H1 (cell line): ENCODE results near the gene IRF4. TPM values are rescaled to one million over a fixed set of nuclear protein-coding genes. Genes with fewer than 3 reads are reported as not detected.

Experiments used
- CTCF ChIA-PET: fragments of 300-600 bp; sonication (Branson Sonifier 250); formaldehyde crosslinking; loops from one replicate; lab custom pipeline; 2021; ENCODE audit not compliant: partially characterized antibody; lab: Charles Lee
- POLR2A ChIA-PET: fragments of 300-600 bp; sonication (Branson Sonifier 250); formaldehyde crosslinking; loops from one replicate; lab custom pipeline; 2021; ENCODE audit warnings: inconsistent platforms; ENCODE audit not compliant: partially characterized antibody; lab: Charles Lee
- DNase-seq, 2 experiments: peaks; one replicate each; pipeline versions ENCODE4 v3.0.0 to v3.0.0-alpha.2; 2010 to 2022; ENCODE audit warnings: low spot score in 2 of 2, low read depth in 1 of 2, mixed read lengths in 1 of 2
- FAIRE-seq: peaks from 2 replicates; lab custom pipeline; 2011; peaks lifted over from hg19 to GRCh38; lab: Jason Lieb, UNC
- H2AFZ ChIP-seq: 2 replicates; pipeline ENCODE4 v1.8.1; 2012; ENCODE audit warnings: low read length, inconsistent platforms
- H2AK5ac ChIP-seq: 2 replicates; pipeline ENCODE4 v1.6.1; 2013; ENCODE audit warnings: low read depth, low read length
- H2BK120ac ChIP-seq: replicated peaks from 2 replicates; pipeline ENCODE3; 2013; ENCODE audit warnings: low read depth, low read length, inconsistent platforms
- H2BK12ac ChIP-seq: 2 replicates; pipeline ENCODE4 v1.6.1; 2013; ENCODE audit warnings: low read depth, low read length
- H2BK15ac ChIP-seq: 2 replicates; pipeline ENCODE4 v1.6.1; 2013; ENCODE audit warnings: low read length
- H2BK20ac ChIP-seq: 2 replicates; pipeline ENCODE4 v1.6.1; 2013; ENCODE audit warnings: low read length
- H2BK5ac ChIP-seq: 2 replicates; pipeline ENCODE4 v1.6.1; 2013; ENCODE audit warnings: low read depth, low read length
- H3K14ac ChIP-seq: 2 replicates; pipeline ENCODE4 v1.6.1; 2013; ENCODE audit warnings: inconsistent platforms; ENCODE audit not compliant: insufficient read length
- H3K18ac ChIP-seq: 2 replicates; pipeline ENCODE4 v1.6.1; 2013; ENCODE audit warnings: low read length; ENCODE audit errors: extremely low read depth
- H3K23ac ChIP-seq: 2 replicates; pipeline ENCODE4 v1.6.1; 2013; ENCODE audit warnings: inconsistent platforms; ENCODE audit not compliant: insufficient read length
- H3K23me2 ChIP-seq: 2 replicates; pipeline ENCODE4 v1.6.1; 2013; ENCODE audit warnings: low read depth, low read length
- H3K27ac ChIP-seq: 2 replicates; pipeline ENCODE4 v1.6.1; 2011; ENCODE audit warnings: low read depth, low read length, inconsistent platforms
- H3K27me3 ChIP-seq, 4 experiments: replicated peaks in 1 of 4; 1 replicate in 1 of 4; 2 replicates in 3 of 4; pipeline versions ENCODE4 v1.6.1 to v1.8.1; 2011 to 2013; ENCODE audit warnings: low read length in 3 of 4, mild to moderate bottlenecking in 3 of 4, inconsistent platforms in 2 of 4, mixed read lengths in 2 of 4, moderate library complexity in 1 of 4; ENCODE audit not compliant: control insufficient read depth in 3 of 4, insufficient read depth in 3 of 4; ENCODE audit errors: extremely low read depth in 1 of 4
- H3K36me3 ChIP-seq, 4 experiments: 2 replicates each; pipeline versions ENCODE4 v1.6.1 to v1.8.1; 2011 to 2013; ENCODE audit warnings: mild to moderate bottlenecking in 4 of 4, low read length in 3 of 4, moderate library complexity in 2 of 4, control low read depth in 1 of 4, inconsistent platforms in 1 of 4; ENCODE audit not compliant: insufficient read depth in 4 of 4, control insufficient read depth in 2 of 4
- H3K4ac ChIP-seq: replicated peaks from 2 replicates; pipeline ENCODE3; 2013; ENCODE audit warnings: low read length, low read depth, mixed read lengths, inconsistent platforms; ENCODE audit not compliant: insufficient read length
- H3K4me1 ChIP-seq, 4 experiments: replicated peaks in 1 of 4; 1 replicate in 1 of 4; 2 replicates in 3 of 4; pipeline versions ENCODE4 v1.6.1 to v1.8.1; 2011 to 2013; ENCODE audit warnings: low read length in 3 of 4, inconsistent platforms in 2 of 4, mixed read lengths in 1 of 4; ENCODE audit not compliant: insufficient read depth in 4 of 4, control insufficient read depth in 3 of 4
- H3K4me2 ChIP-seq, 2 experiments: 2 replicates each; pipeline versions ENCODE4 v1.6.1 to v1.8.1; 2011 to 2013; ENCODE audit warnings: low read depth in 2 of 2, low read length in 2 of 2, control low read depth in 1 of 2, inconsistent platforms in 1 of 2, mild to moderate bottlenecking in 1 of 2; ENCODE audit not compliant: insufficient read depth in 1 of 2
- H3K4me3 ChIP-seq, 4 experiments: fragments of 200-600, 300-600 bp in 1 of 4; sonication (generic), shearing (Covaris generic), sonication (Bioruptor Twin) in 1 of 4; 2 replicates each; pipeline versions ENCODE4 v1.5.1 to v1.8.1; 2011 to 2016; ENCODE audit warnings: low read length in 4 of 4, low read depth in 3 of 4, control low read depth in 2 of 4, inconsistent platforms in 2 of 4, mild to moderate bottlenecking in 2 of 4, mixed read lengths in 1 of 4, moderate library complexity in 1 of 4; ENCODE audit not compliant: insufficient read depth in 2 of 4; ENCODE audit errors: extremely low read depth in 1 of 4
- H3K56ac ChIP-seq: replicated peaks from 2 replicates; pipeline ENCODE3; 2013; ENCODE audit warnings: low read depth, mild to moderate bottlenecking, mixed read lengths, low read length, inconsistent platforms; ENCODE audit not compliant: insufficient read length
- H3K79me1 ChIP-seq: 2 replicates; pipeline ENCODE4 v1.6.1; 2013; ENCODE audit warnings: low read depth, low read length, control low read depth
- H3K79me2 ChIP-seq, 2 experiments: 2 replicates each; pipeline versions ENCODE4 v1.6.1 to v1.8.1; 2012 to 2013; ENCODE audit warnings: low read length in 2 of 2, mild to moderate bottlenecking in 2 of 2, inconsistent platforms in 1 of 2; ENCODE audit not compliant: insufficient read depth in 2 of 2, control insufficient read depth in 1 of 2
- H3K9ac ChIP-seq, 4 experiments: replicated peaks in 1 of 4; 1 replicate in 1 of 4; 2 replicates in 3 of 4; pipeline versions ENCODE4 v1.6.1 to v1.8.1; 2011 to 2013; ENCODE audit warnings: low read depth in 3 of 4, low read length in 3 of 4, control low read depth in 2 of 4, mild to moderate bottlenecking in 2 of 4, moderate library complexity in 2 of 4, inconsistent platforms in 1 of 4; ENCODE audit errors: extremely low read depth in 1 of 4
- H3K9me3 ChIP-seq, 2 experiments: 2 replicates each; pipeline versions ENCODE4 v1.6.1 to v1.8.1; 2012 to 2013; ENCODE audit warnings: mild to moderate bottlenecking in 2 of 2, moderate library complexity in 2 of 2, control low read depth in 1 of 2, inconsistent platforms in 1 of 2, low read depth in 1 of 2, low read length in 1 of 2, mixed read lengths in 1 of 2; ENCODE audit not compliant: insufficient read depth in 2 of 2
- H4K20me1 ChIP-seq, 2 experiments: replicated peaks in 1 of 2; 2 replicates each; pipeline versions ENCODE3 to v1.8.1; 2011 to 2013; ENCODE audit warnings: inconsistent platforms in 2 of 2, low read length in 2 of 2, mild to moderate bottlenecking in 1 of 2; ENCODE audit not compliant: insufficient read depth in 2 of 2, control insufficient read depth in 1 of 2
- H4K5ac ChIP-seq: 2 replicates; pipeline ENCODE4 v1.6.1; 2013; ENCODE audit warnings: low read length, low read depth, mixed read lengths, inconsistent platforms; ENCODE audit not compliant: insufficient read length
- H4K8ac ChIP-seq: 2 replicates; pipeline ENCODE4 v1.8.0; 2013; ENCODE audit warnings: mild to moderate bottlenecking, moderate library complexity, low read length, inconsistent platforms; ENCODE audit not compliant: insufficient read depth; ENCODE audit errors: extremely low read depth
- H4K91ac ChIP-seq: replicated peaks from 2 replicates; pipeline ENCODE3; 2013; ENCODE audit warnings: low read length, mixed read lengths, inconsistent platforms; ENCODE audit not compliant: insufficient read length
- EZH2 ChIP-seq: fragments of 200-600 bp; sonication (generic); IDR thresholded peaks from 2 replicates; pipeline ENCODE4 v1.7.1; 2012; ENCODE audit warnings: low read depth, mild to moderate bottlenecking, moderate library complexity, low read length, inconsistent platforms; ENCODE audit not compliant: severe bottlenecking
- JUND ChIP-seq: IDR thresholded peaks from 2 replicates; pipeline ENCODE4 v1.6.1; 2011; ENCODE audit warnings: mild to moderate bottlenecking, improper control_type of control experiment, low read length
- YY1 ChIP-seq: IDR thresholded peaks from 2 replicates; pipeline ENCODE4 v1.6.1; 2011; ENCODE audit warnings: low read depth, mild to moderate bottlenecking, low read length
- WGBS, 2 experiments: shearing (Covaris generic) in 1 of 2; methylation state at CpG; one replicate each; pipeline versions ENCODE4 v1.1.6 to v1.1.7; 2013 to 2015; ENCODE audit warnings: low lambda C conversion rate in 2 of 2, mixed read lengths in 2 of 2, inconsistent platforms in 1 of 2, low coverage in 1 of 2, missing lambda C conversion rate in 1 of 2; ENCODE audit not compliant: insufficient replicate concordance in 2 of 2, insufficient coverage in 1 of 2, insufficient read length in 1 of 2; ENCODE audit errors: extremely low coverage in 1 of 2, missing lambda C conversion rate in 1 of 2; 5-methylcytosine and 5-hydroxymethylcytosine counted together
- polyA plus RNA-seq, 7 experiments: library from polyadenylated mRNA; depleted of rRNA in 3 of 7; stranded (reverse) in 5 of 7; unstranded in 2 of 7; fragments of >200 nt in 5 of 7; fragments of 200-250 nt in 2 of 7; gene quantifications; 1 replicate in 5 of 7; 2 replicates in 1 of 7; 4 replicates in 1 of 7; pipeline versions ENCODE4 v1.2.1 to v1.2.3, GENCODE V29; 2011 to 2013; ENCODE audit warnings: missing spikeins in 2 of 7, mixed read lengths in 2 of 7
- total RNA-seq: library from RNA; stranded (reverse); fragmentation: NEBNext Ultra II Directional; extraction: Animal tissue kit (Norgen Biotek cat#: 25700); gene quantifications from 2 replicates; pipeline ENCODE4 v1.2.1, GENCODE V29; 2021
- TF ChIP-seq, protein P1 (sequence below): IDR thresholded peaks from 2 replicates; pipeline ENCODE4 v1.6.1; 2011; ENCODE audit warnings: low read depth, mild to moderate bottlenecking, low read length; ENCODE audit not compliant: insufficient read depth

IRF4 gene
- total and polyA plus RNA-seq, 2 of the 8 experiments (the other 6 are each of a cell fraction or from before 2014, with no cell fraction given) = 0.77 to 2.1 TPM

DNA sequence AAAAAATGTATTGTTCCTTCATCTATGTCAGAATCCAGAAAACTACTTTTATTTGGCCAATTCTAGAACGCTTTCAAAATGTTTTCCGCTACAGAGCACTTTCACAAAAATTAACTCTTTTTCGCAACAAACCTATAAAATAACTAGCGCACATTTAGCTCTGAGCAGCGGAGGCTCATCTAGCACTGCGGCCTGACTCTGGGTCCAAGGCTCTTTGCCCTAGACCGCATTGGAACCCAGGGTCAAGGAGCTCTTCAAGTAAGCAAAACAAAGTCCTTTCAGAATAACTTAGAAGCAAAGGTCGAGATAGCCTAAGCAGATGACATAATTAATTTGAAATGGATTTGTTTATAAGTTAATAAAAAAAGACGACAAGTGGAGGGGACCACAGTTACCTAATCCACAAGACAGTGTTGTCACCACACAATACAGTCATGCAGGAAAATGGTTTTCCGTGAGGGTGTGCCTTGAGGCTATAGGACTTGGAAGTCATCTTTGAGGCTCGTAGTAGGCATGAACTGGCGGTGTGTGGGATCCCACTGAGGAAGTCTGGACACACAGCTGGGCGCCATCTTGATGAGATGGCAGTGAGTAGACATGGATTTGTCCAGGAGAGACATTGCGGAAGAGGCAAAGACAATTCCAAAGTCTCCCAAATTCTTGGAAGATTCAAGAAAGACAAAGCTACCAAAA is 29.2 kb upstream of the IRF4 start:
- no peak overlapping the region for H2BK15ac ChIP-seq
- H3K27ac ChIP-seq = no peak overlapping the region
- H3K23ac ChIP-seq = no peak overlapping the region
- FAIRE-seq = no peak
- peaks cover 54 to 89% of the 10 kb centered on the region in 2 experiments for H3K9me3 ChIP-seq
- no peak overlapping the region for H2AFZ ChIP-seq
- DNase-seq = no peak
- no peak overlapping the region for H2BK5ac ChIP-seq
- no peaks in the 10 kb centered on the region for H3K79me1 ChIP-seq
- no peak overlapping the region for H2BK12ac ChIP-seq
- H3K4me1 ChIP-seq = no peaks in the 10 kb centered on the region
- H2AK5ac ChIP-seq = no peak overlapping the region
- H3K4me2 ChIP-seq = no peak overlapping the region
- POLR2A ChIA-PET = no interaction called here
- no peak overlapping the region for H3K4ac ChIP-seq
- no peak overlapping the region for H2BK120ac ChIP-seq
- H3K27me3 ChIP-seq = no peaks in the 10 kb centered on the region; a peak in 1 of 7 replicates
- no peaks in the 10 kb centered on the region; a peak in 1 of 8 replicates for H3K36me3 ChIP-seq
- H4K91ac ChIP-seq = no peak overlapping the region
- no peaks in the 10 kb centered on the region; a peak in 1 of 4 replicates for H3K79me2 ChIP-seq
- CTCF ChIA-PET = interaction anchor here (0.7 to 6.4 kb wide), 9 partner anchors 11 to 274 kb away, joined by 3 to 48 read pairs (median 4); no protein-coding TSS in a partner anchor
- H3K18ac ChIP-seq = no peak overlapping the region
- no peaks in the 10 kb centered on the region for H3K23me2 ChIP-seq
- H2BK20ac ChIP-seq = no peak overlapping the region
- no peaks in the 10 kb centered on the region for H4K20me1 ChIP-seq
- no peak overlapping the region for H3K14ac ChIP-seq
- H3K56ac ChIP-seq = no peak overlapping the region
- TF ChIP-seq YY1 (no peak), EZH2 (no peak), JUND (no peak)
- TF ChIP-seq, protein P1, sequence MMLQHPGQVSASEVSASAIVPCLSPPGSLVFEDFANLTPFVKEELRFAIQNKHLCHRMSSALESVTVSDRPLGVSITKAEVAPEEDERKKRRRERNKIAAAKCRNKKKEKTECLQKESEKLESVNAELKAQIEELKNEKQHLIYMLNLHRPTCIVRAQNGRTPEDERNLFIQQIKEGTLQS = no peak
- H3K9ac ChIP-seq = no peak overlapping the region
- WGBS, 2 experiments = 80 to 87% methylated on average over 3 to 14 of the region's 14 CpGs
- H4K8ac ChIP-seq = no peak overlapping the region
- no peak overlapping the region for H4K5ac ChIP-seq
- H3K4me3 ChIP-seq = no peak overlapping the region
